K562 (cell line): ENCODE data around the gene MYCBP2. TPM values are rescaled to one million over a fixed set of nuclear protein-coding genes. Genes with fewer than 3 reads are reported as not detected.

Experiments
- ATAC-seq: fragments of 200-7000 bp; cut with Tn5 transposase; 3 replicates; pipeline ENCODE4 v1.9.1; 2020; ENCODE audit warnings: moderate library complexity
- BruUV-seq: library from RNA; stranded (reverse); fragments of 400-500 nt; replicated peaks from 2 replicates; lab custom pipeline; 2021; lab: Mats Ljungman, UMichigan
- CTCF ChIA-PET: fragments of 300-600 bp; formaldehyde crosslinking; extraction: SDS; loops from one replicate; lab custom pipeline; 2021; ENCODE audit warnings: low intra/inter-chr PET ratio; lab: Yijun Ruan, JAX
- POLR2A ChIA-PET: fragments of 300-600, 350-650 bp; sonication (Branson Sonifier 250); formaldehyde crosslinking; extraction: SDS; loops from one replicate; lab custom pipeline; 2021; ENCODE audit warnings: antibody characterized with exemption, inconsistent platforms; lab: Yijun Ruan, JAX
- DNase-seq, 4 experiments: peaks; one replicate each; pipeline versions ENCODE4 v3.0.0 to v3.0.0-alpha.2; 2011 to 2018; ENCODE audit warnings: low spot score in 3 of 4, mixed read lengths in 3 of 4; ENCODE audit errors: extremely low read depth in 1 of 4
- FAIRE-seq: peaks from 2 replicates; lab custom pipeline; 2011; peaks lifted over from hg19 to GRCh38; lab: Jason Lieb, UNC
- H2AFZ ChIP-seq: 2 replicates; pipeline ENCODE4 v1.6.0; 2011; ENCODE audit warnings: low read depth, low read length, control low read depth, inconsistent platforms
- H3K27ac ChIP-seq: fragments of 200-600 bp; 3 replicates; pipeline ENCODE4 v1.8.0; 2011; ENCODE audit warnings: low read depth, mild to moderate bottlenecking, control low read depth, inconsistent platforms, low read length, moderate library complexity, mixed read lengths; ENCODE audit errors: extremely low read depth
- H3K27me3 ChIP-seq, 2 experiments: fragments of 300-600 bp in 1 of 2; 2 replicates in 1 of 2; 3 replicates in 1 of 2; pipeline versions ENCODE4 v1.6.0 to v1.8.0; 2011; ENCODE audit warnings: inconsistent platforms in 2 of 2, low read length in 2 of 2, mild to moderate bottlenecking in 1 of 2, mixed read lengths in 1 of 2, moderate library complexity in 1 of 2; ENCODE audit not compliant: control insufficient read depth in 2 of 2, insufficient read depth in 2 of 2
- H3K36me3 ChIP-seq: fragments of 300-600 bp; 3 replicates; pipeline ENCODE4 v1.8.0; 2011; ENCODE audit warnings: mild to moderate bottlenecking, low read length, inconsistent platforms; ENCODE audit not compliant: control insufficient read depth, insufficient read depth
- H3K4me1 ChIP-seq, 2 experiments: fragments of 200-600 bp in 1 of 2; replicated peaks in 1 of 2; 2 replicates in 1 of 2; 3 replicates in 1 of 2; pipeline versions ENCODE4 v1.5.1 to v1.8.0; 2011; ENCODE audit warnings: inconsistent platforms in 2 of 2, low read length in 2 of 2, mild to moderate bottlenecking in 1 of 2, mixed read lengths in 1 of 2, moderate library complexity in 1 of 2; ENCODE audit not compliant: control insufficient read depth in 2 of 2, insufficient read depth in 2 of 2
- H3K4me2 ChIP-seq: 2 replicates; pipeline ENCODE4 v1.6.1; 2011; ENCODE audit warnings: low read length, control low read depth, inconsistent platforms, mixed read lengths; ENCODE audit not compliant: insufficient read depth
- H3K4me3 ChIP-seq: fragments of 200-600 bp; sonication (generic), shearing (Covaris generic); 2 replicates; pipeline ENCODE4 v1.5.1; 2016; ENCODE audit warnings: control low read depth, inconsistent platforms
- H3K79me2 ChIP-seq: fragments of 200-600 bp; 3 replicates; pipeline ENCODE4 v1.8.0; 2011; ENCODE audit warnings: low read length, inconsistent platforms; ENCODE audit not compliant: control insufficient read depth, insufficient read depth
- H3K9ac ChIP-seq, 2 experiments: 2 replicates each; pipeline versions ENCODE4 v1.6.0 to v1.6.1; 2011; ENCODE audit warnings: low read depth in 2 of 2, low read length in 2 of 2, control low read depth in 1 of 2, inconsistent platforms in 1 of 2, mild to moderate bottlenecking in 1 of 2, mixed read lengths in 1 of 2; ENCODE audit not compliant: insufficient read depth in 1 of 2
- H3K9me1 ChIP-seq: one replicate; pipeline ENCODE4 v1.6.0; 2011; ENCODE audit warnings: inconsistent platforms, mild to moderate bottlenecking, low read length, moderate library complexity; ENCODE audit not compliant: control insufficient read depth, insufficient read depth
- H3K9me3 ChIP-seq: replicated peaks from 2 replicates; pipeline ENCODE4 v1.5.1; 2011; ENCODE audit warnings: low read depth, low read length, inconsistent platforms; ENCODE audit not compliant: control insufficient read depth, insufficient read depth
- H4K20me1 ChIP-seq: replicated peaks from 2 replicates; pipeline ENCODE4 v1.6.1; 2011; ENCODE audit warnings: low read length, inconsistent platforms, mixed read lengths; ENCODE audit not compliant: control insufficient read depth, insufficient read depth
- CBX1 ChIP-seq: sonication (generic); IDR thresholded peaks from 2 replicates; pipeline ENCODE4 v1.6.1; 2016; ENCODE audit warnings: antibody characterized with exemption, low read depth, mild to moderate bottlenecking
- CREM ChIP-seq: IDR thresholded peaks from 2 replicates; pipeline ENCODE4 v1.6.1; 2014; ENCODE audit warnings: antibody characterized with exemption, low read depth
- E2F6 ChIP-seq, 2 experiments: IDR thresholded peaks; 2 replicates each; pipeline ENCODE4 v1.6.1; 2011; ENCODE audit warnings: borderline replicate concordance in 1 of 2, control low read depth in 1 of 2, low read depth in 1 of 2, low read length in 1 of 2, mild to moderate bottlenecking in 1 of 2, mixed read lengths in 1 of 2, moderate library complexity in 1 of 2; ENCODE audit not compliant: insufficient read depth in 1 of 2, insufficient read length in 1 of 2, poor library complexity in 1 of 2, severe bottlenecking in 1 of 2; ENCODE audit errors: extremely low read depth in 1 of 2
- ERF ChIP-seq: fragments of 450-650 bp; formaldehyde crosslinking; IDR thresholded peaks from 2 replicates; pipeline ENCODE4 v1.4.0; 2020; ENCODE audit warnings: mild to moderate bottlenecking, mixed read lengths
- ESRRB ChIP-seq: fragments of 250-450 bp; sonication (Bioruptor Pico); IDR thresholded peaks from 2 replicates; pipeline ENCODE4 v1.5.0; 2020; ENCODE audit warnings: mild to moderate bottlenecking, moderate library complexity, borderline replicate concordance
- KHSRP ChIP-seq: fragments of 450-650 bp; IDR thresholded peaks from 2 replicates; pipeline ENCODE4 v1.6.1; 2017
- MTF1 ChIP-seq: fragments of 250-450 bp; sonication (Bioruptor Pico); IDR thresholded peaks from 2 replicates; pipeline ENCODE4 v1.9.0; 2021; ENCODE audit warnings: moderate library complexity, mild to moderate bottlenecking, inconsistent platforms, borderline replicate concordance
- SMARCB1 ChIP-seq: IDR thresholded peaks from 2 replicates; pipeline ENCODE4 v1.6.1; 2011; ENCODE audit warnings: improper control_type of control experiment, low read depth; ENCODE audit not compliant: insufficient read length
- SP1 ChIP-seq: sonication (generic); formaldehyde crosslinking; IDR thresholded peaks from 2 replicates; pipeline ENCODE4 v1.8.1; 2022; ENCODE audit warnings: mild to moderate bottlenecking, missing genetic modification reagents
- TEAD2 ChIP-seq: fragments of 450-650 bp; IDR thresholded peaks from 2 replicates; pipeline ENCODE4 v1.6.1; 2016; ENCODE audit warnings: missing genetic modification characterization, control low read depth, missing compliant biosample characterization
- ZNF124 ChIP-seq: sonication (generic); formaldehyde crosslinking; IDR thresholded peaks from 2 replicates; pipeline ENCODE4 v1.8.1; 2022; ENCODE audit warnings: missing genetic modification reagents
- ZNF395 ChIP-seq: fragments of 200-800 bp; sonication (Bioruptor generic); IDR thresholded peaks from 2 replicates; pipeline ENCODE4 v1.6.1; 2017; ENCODE audit warnings: missing genetic modification characterization, missing compliant biosample characterization
- ZNF444 ChIP-seq: fragments of 250-450 bp; sonication (Bioruptor Pico); IDR thresholded peaks from 2 replicates; pipeline ENCODE4 v1.4.0; 2020; ENCODE audit warnings: mild to moderate bottlenecking, moderate library complexity
- ZNF696 ChIP-seq: fragments of 250-450 bp; sonication (Bioruptor Pico); conservative IDR thresholded peaks from 2 replicates; pipeline ENCODE4 v1.4.0; 2020; ENCODE audit warnings: mild to moderate bottlenecking, moderate library complexity
- WGBS: fragments of 100-300 bp; shearing (Covaris generic); methylation state at CpG from one replicate; pipeline ENCODE4 v1.1.6; 2016; ENCODE audit warnings: low coverage, mixed read lengths; ENCODE audit not compliant: insufficient coverage; ENCODE audit errors: missing lambda C conversion rate; 5-methylcytosine and 5-hydroxymethylcytosine counted together
- in situ Hi-C: fragments of 300-500 bp; cut with MboI; formaldehyde crosslinking; loops from 4 replicates; pipeline ENCODE4 v1.15.0; 2018; ENCODE audit warnings: inconsistent platforms, mixed read lengths
- intact Hi-C: fragments of 100-400 bp; cut with micrococcal nuclease; formaldehyde crosslinking; loops from 2 replicates; pipeline ENCODE4 v1.14.2; 2022
- polyA plus RNA-seq, 8 experiments: library from polyadenylated mRNA; depleted of rRNA in 4 of 8; stranded (reverse) in 5 of 8; unstranded in 3 of 8; fragments of >200 nt; fragmentation: Nextera tagmentation in 2 of 8; fragmentation: Illumina TruSeq in 1 of 8; extraction: Ambion mirVana in 2 of 8; extraction: Trizol in 1 of 8; gene quantifications; 2 replicates each; pipeline versions ENCODE4 v1.2.1 to v1.2.3, GENCODE V29; 2011 to 2014; ENCODE audit warnings: inconsistent platforms in 1 of 8, missing spikeins in 1 of 8
- total RNA-seq, 7 experiments: library from RNA; depleted of rRNA in 6 of 7; stranded (reverse); fragments of >200 nt in 6 of 7; fragmentation: Illumina TruSeq in 2 of 7; extraction: Trizol in 2 of 7; gene quantifications; 2 replicates each; pipeline versions ENCODE4 v1.2.1 to v1.2.3, GENCODE V29; 2011 to 2021; ENCODE audit warnings: low replicate concordance in 1 of 7
- TF ChIP-seq, protein P1 (sequence below): fragments of 250-450 bp; sonication (Bioruptor Pico); IDR thresholded peaks from 2 replicates; pipeline ENCODE4 v1.5.0; 2021

Gene MYCBP2
- total and polyA plus RNA-seq, 9 of the 15 experiments (the other 6 are each of a cell fraction or from before 2014, with no cell fraction given): 13.2 to 47.2 (median 28.9) TPM

GRCh38 chr13:77036279-77036678 is 290.6 kb downstream of the MYCBP2 start (continued):
- TF ChIP-seq SP1 (no peak), ESRRB (CRISPR knock-in tag) (no peak), MTF1 (no peak), SMARCB1 (no peak), CBX1 (no peak), ZNF124 (no peak)
- TF ChIP-seq, all 486 proteins: peak for 0

DNA sequence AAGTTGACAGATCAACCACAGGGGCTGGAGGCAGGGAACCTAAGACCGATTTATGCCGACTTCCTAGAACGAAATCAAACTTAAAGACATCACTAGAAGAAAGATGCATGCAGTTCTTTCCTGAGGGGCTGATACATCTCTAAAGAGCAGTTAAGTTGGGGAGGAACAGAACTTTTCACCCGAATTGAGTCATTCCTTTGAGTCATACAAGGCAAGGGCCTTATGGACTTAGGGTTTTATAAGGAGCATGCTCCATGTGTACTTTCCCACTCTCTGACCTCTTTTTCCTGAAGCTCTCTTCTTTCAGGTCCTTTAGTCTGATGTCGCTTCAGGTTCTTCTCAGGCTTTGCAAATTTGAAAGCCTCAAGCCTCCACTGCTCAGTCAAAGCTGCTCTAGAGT is 292.0 kb downstream of the MYCBP2 start:
- H3K4me1 ChIP-seq: no peaks in the 10 kb centered on the region
- CTCF ChIA-PET: no interaction called here
- no peak overlapping the region for H3K4me3 ChIP-seq
- no peaks in the 10 kb centered on the region for H3K79me2 ChIP-seq
- BruUV-seq: no TSS peak
- H2AFZ ChIP-seq: no peak overlapping the region
- in situ Hi-C loops: no loop called here
- POLR2A ChIA-PET: interaction anchor here (2.0 kb wide), 1 partner anchor 9 kb away, joined by 13 read pairs; no protein-coding TSS in a partner anchor
- H3K9me3 ChIP-seq: no peaks in the 10 kb centered on the region
- H3K9me1 ChIP-seq: no peaks in the 10 kb centered on the region
- ATAC-seq (no peak), FAIRE-seq (no peak), DNase-seq (no peak)
- no peaks in the 10 kb centered on the region for H3K36me3 ChIP-seq
- no peaks in the 10 kb centered on the region for H4K20me1 ChIP-seq
- H3K9ac ChIP-seq: no peak overlapping the region
- no peaks in the 10 kb centered on the region for H3K27me3 ChIP-seq
- H3K27ac ChIP-seq: no peak overlapping the region
- TF ChIP-seq ZNF444 (CRISPR knock-in tag): no peak
- TF ChIP-seq CREM: no peak
- TF ChIP-seq, protein P1, sequence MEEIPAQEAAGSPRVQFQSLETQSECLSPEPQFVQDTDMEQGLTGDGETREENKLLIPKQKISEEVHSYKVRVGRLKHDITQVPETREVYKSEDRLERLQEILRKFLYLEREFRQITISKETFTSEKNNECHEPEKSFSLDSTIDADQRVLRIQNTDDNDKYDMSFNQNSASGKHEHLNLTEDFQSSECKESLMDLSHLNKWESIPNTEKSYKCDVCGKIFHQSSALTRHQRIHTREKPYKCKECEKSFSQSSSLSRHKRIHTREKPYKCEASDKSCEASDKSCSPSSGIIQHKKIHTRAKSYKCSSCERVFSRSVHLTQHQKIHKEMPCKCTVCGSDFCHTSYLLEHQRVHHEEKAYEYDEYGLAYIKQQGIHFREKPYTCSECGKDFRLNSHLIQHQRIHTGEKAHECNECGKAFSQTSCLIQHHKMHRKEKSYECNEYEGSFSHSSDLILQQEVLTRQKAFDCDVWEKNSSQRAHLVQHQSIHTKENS (CRISPR knock-in tag): no peak
- no peak for TF ChIP-seq TEAD2 (tag)
- TF ChIP-seq KHSRP: no peak
- TF ChIP-seq ZNF395 (CRISPR knock-in tag): no peak
- no peak for TF ChIP-seq E2F6 (IDR thresholded peaks at IDR 0.05; ENCODE audit: borderline replicate concordance in 1 of 2, extremely low read depth in 1 of 2, insufficient read depth in 1 of 2, insufficient read length in 1 of 2, low read depth in 1 of 2, low read length in 1 of 2, poor library complexity in 1 of 2, severe bottlenecking in 1 of 2)
- no peak for TF ChIP-seq ERF (CRISPR knock-in tag)
- no peak for TF ChIP-seq ZNF696 (CRISPR knock-in tag)
- 4% methylated on average over 5 of the region's 5 CpGs for WGBS
- H3K4me2 ChIP-seq: no peak overlapping the region
- intact Hi-C loops: no loop called here
